Esophagus squamous epithelium (tissue), 4 donors: ENCODE measurements around the gene MAN2C1.

Experiments used
- CTCF ChIP-seq, 6 experiments: fragments of 450-650 bp in 4 of 6; fragments of 200-600 bp in 2 of 6; sonication (generic) in 2 of 6; IDR thresholded peaks; one replicate each; pipeline ENCODE4 v1.5.1; 2016 to 2019; ENCODE audit warnings: antibody characterized with exemption in 6 of 6, mild to moderate bottlenecking in 4 of 6, moderate library complexity in 4 of 6
- POLR2A ChIP-seq, 4 donors: fragments of 450-650 bp; IDR thresholded peaks; one replicate each; pipeline ENCODE4 v1.6.1; 2017; ENCODE audit warnings: antibody characterized with exemption in 4 of 4, mild to moderate bottlenecking in 4 of 4, moderate library complexity in 3 of 4

DNA sequence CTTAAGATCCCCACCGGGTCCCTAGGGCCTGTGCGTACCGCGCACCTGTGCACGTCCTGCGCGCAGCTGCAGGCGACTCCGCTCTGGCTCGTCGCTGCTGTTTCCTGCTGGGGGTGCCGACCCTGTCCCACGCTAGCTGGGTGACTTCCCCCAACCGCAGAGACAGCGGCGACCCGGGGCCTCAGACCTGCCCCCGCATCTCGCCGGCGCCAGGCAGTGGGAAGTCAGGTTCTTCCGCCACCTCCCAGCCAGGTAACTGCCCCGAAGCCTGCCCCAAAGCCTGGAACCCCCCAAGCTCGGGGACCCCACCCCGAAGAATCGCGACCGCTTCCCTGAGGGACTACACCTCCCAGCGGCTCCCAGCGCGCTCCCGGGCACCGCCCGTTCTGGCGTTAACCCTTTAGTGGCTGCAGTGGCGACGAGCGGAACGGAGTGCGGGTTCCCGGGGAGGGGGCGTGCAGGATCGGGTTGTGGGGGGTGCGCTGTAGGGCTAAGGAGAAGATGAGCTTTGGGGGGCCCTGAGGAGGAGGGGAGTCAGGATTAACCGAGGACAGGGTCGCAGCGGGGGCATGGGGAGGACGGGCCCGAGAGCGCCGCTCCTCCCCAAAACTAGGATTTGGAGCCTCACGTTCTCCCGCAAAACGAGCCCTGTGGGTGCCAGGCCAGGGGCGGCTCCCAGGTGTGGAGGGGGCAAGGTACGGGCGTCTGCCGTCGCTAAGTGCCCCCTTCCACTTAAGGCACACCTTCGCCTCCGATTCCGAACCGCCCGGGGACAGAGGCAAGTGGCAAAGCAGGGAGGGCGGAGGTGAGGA is 21.0 kb downstream of the MAN2C1 start:
- no peak for TF ChIP-seq CTCF (IDR thresholded peaks at IDR 0.05)
- peak in 2 of 4 donors; percentile 10 to 31 for TF ChIP-seq POLR2A (IDR thresholded peaks at IDR 0.05)
